Lower leg skin (tissue), 3 donors: ENCODE data around the gene NEDD4L.

Source experiments
- CTCF ChIP-seq, 3 donors: fragments of 450-650 bp; IDR thresholded peaks; one replicate each; pipeline ENCODE4 v1.5.1; 2016; ENCODE audit warnings: antibody characterized with exemption in 3 of 3, mild to moderate bottlenecking in 3 of 3, moderate library complexity in 2 of 3
- POLR2A ChIP-seq, 2 donors: fragments of 450-650 bp; IDR thresholded peaks; one replicate each; pipeline ENCODE4 v1.6.1; 2016 to 2017; ENCODE audit warnings: antibody characterized with exemption in 2 of 2, mild to moderate bottlenecking in 1 of 2, moderate library complexity in 1 of 2

GRCh38 chr18:58013241-58014211 is 30.5 kb upstream of the NEDD4L start:
- TF ChIP-seq CTCF (IDR thresholded peaks at IDR 0.05): no peak
- TF ChIP-seq POLR2A (IDR thresholded peaks at IDR 0.05): no peak
